CD4-positive, alpha-beta T cell treated with Interleukin-17A for 1 hour (primary cell): ENCODE measurements around the gene CAST.
A peak's percentile ranks its signal among the peaks of the same experiment; 100 is the strongest.
"Not testable (repeated sequence)": the region's sequence is repeated elsewhere in the genome, so short reads cannot be mapped to it uniquely, and the experiment has no call there.

Experiments
- DNase-seq: peaks from one replicate; pipeline ENCODE4 v3.0.0-alpha.2; 2020

The CAST gene

GRCh38 chr5:96716007-96716406 lies 53.8 kb downstream of the CAST start:
- peak; percentile 58 for DNase-seq

GRCh38 chr5:96716716-96717115 lies 54.5 kb downstream of the CAST start:
- no peak for DNase-seq

GRCh38 chr5:96717874-96718273 lies 55.7 kb downstream of the CAST start:
- no peak for DNase-seq

- no peak for DNase-seq
Measured at GRCh38 chr5:96718635-96719077, 56.5 kb downstream of the CAST start.

- no peak for DNase-seq
Measured at GRCh38 chr5:96720408-96720807, 58.2 kb downstream of the CAST start.

- no peak for DNase-seq
Measured at GRCh38 chr5:96721351-96721977, 59.3 kb downstream of the CAST start.

GRCh38 chr5:96725257-96725656 lies 63.1 kb downstream of the CAST start:
- DNase-seq = no peak

- DNase-seq = no peak
Measured at GRCh38 chr5:96726802-96727201, 64.6 kb downstream of the CAST start.

- peak; percentile 17 for DNase-seq
Measured at GRCh38 chr5:96729156-96729555, 67.0 kb downstream of the CAST start.

GRCh38 chr5:96730586-96730985 lies 68.4 kb downstream of the CAST start:
- DNase-seq = no peak

GRCh38 chr5:96733771-96734500 lies 71.8 kb downstream of the CAST start:
- no peak for DNase-seq

GRCh38 chr5:96734871-96735325 lies 72.7 kb downstream of the CAST start:
- DNase-seq = no peak

GRCh38 chr5:96736937-96737336 lies 74.8 kb downstream of the CAST start:
- no peak for DNase-seq

GRCh38 chr5:96741106-96741505 lies 78.9 kb downstream of the CAST start:
- DNase-seq = no peak

GRCh38 chr5:96741891-96742309 lies 79.7 kb downstream of the CAST start:
- DNase-seq = no peak

GRCh38 chr5:96742538-96742937 lies 80.4 kb downstream of the CAST start:
- no peak for DNase-seq

GRCh38 chr5:96743065-96743768 lies 81.0 kb downstream of the CAST start:
- no peak for DNase-seq

GRCh38 chr5:96743805-96744204 lies 81.6 kb downstream of the CAST start:
- DNase-seq = no peak

- DNase-seq = not testable (repeated sequence)
Measured at GRCh38 chr5:96744218-96744617, 82.0 kb downstream of the CAST start.

GRCh38 chr5:96745025-96745424 lies 82.8 kb downstream of the CAST start:
- DNase-seq = no peak

- no peak for DNase-seq
Measured at GRCh38 chr5:96745844-96746531, 83.8 kb downstream of the CAST start.

GRCh38 chr5:96747720-96748119 lies 85.5 kb downstream of the CAST start:
- no peak for DNase-seq

- no peak for DNase-seq
Measured at GRCh38 chr5:96750110-96750822, 88.1 kb downstream of the CAST start.
